Spleen (tissue), 7 donors: ENCODE measurements around the gene DTNB.

ENCODE experiments used
- CTCF ChIP-seq, 11 experiments: fragments of 200-600 bp in 7 of 11; fragments of 450-650 bp in 4 of 11; sonication (generic) in 4 of 11; IDR thresholded peaks in 8 of 11; conservative IDR thresholded peaks in 3 of 11; 1 replicate in 7 of 11; 2 replicates in 4 of 11; pipeline versions ENCODE4 v1.4.0 to v1.8.0; 2016 to 2021; ENCODE audit warnings: antibody characterized with exemption in 11 of 11, inconsistent platforms in 4 of 11, mild to moderate bottlenecking in 1 of 11
- POLR2A ChIP-seq, 3 donors: fragments of 450-650 bp; IDR thresholded peaks; one replicate each; pipeline ENCODE4 v1.5.1; 2017; ENCODE audit warnings: antibody characterized with exemption in 3 of 3, mild to moderate bottlenecking in 1 of 3
- POLR2AphosphoS5 ChIP-seq, 3 donors: sonication (generic); formaldehyde crosslinking; IDR thresholded peaks; one replicate each; pipeline ENCODE4 v1.5.1; 2017; ENCODE audit warnings: antibody characterized with exemption in 3 of 3
- donor health status: DM: no; HTN: no; CAD: no; lungs with moderate emphysema.
- donor health status: DM: no; HTN: no; CAD: no.
- donor health status: DM: no; HTN: no; CAD: no.

- TF ChIP-seq CTCF (IDR thresholded peaks at IDR 0.05 in 8 of 11, conservative IDR thresholded peaks at IDR 0.05 in 3 of 11) = no peak
- no peak for TF ChIP-seq POLR2A (IDR thresholded peaks at IDR 0.05)
- no peak for TF ChIP-seq POLR2AphosphoS5 (IDR thresholded peaks at IDR 0.05)
These were observed 303.5 kb downstream of the DTNB start for GRCh38 chr2:25369876-25370275.
